ENCODE results near the gene DOCK11. TPM values are rescaled to one million over a fixed set of nuclear protein-coding genes. Genes with fewer than 3 reads are reported as not detected.

Gene DOCK11
- total and polyA plus RNA-seq, 9 of the 15 experiments (the other 6 are each of a cell fraction or from before 2014, with no cell fraction given) = 41.8 to 77.8 (median 50.9) TPM

GRCh38 chrX:118496763-118497079, 1.1 kb downstream of the DOCK11 start:
- FAIRE-seq (peak; percentile 15), DNase-seq (ENCODE audit: extremely low read depth in 1 of 4, low spot score in 3 of 4) (peak in 1 of 4 experiments; percentile 47), ATAC-seq (peak; percentile 22)
- Histone ChIP-seq H3K36me3 (ENCODE audit: control insufficient read depth, insufficient read depth, low read length) (peaks cover 26% of the 10 kb centered on the region; the same call in 2 of the 3 replicates), H3K9me3 (replicated peaks; ENCODE audit: control insufficient read depth, insufficient read depth, low read depth, low read length) (no peaks in the 10 kb centered on the region), H3K4me3 (peak overlapping the region; percentile 80), H3K9me1 (ENCODE audit: control insufficient read depth, insufficient read depth, low read length) (no peaks in the 10 kb centered on the region), H3K4me1 (replicated peaks in 1 of 2; ENCODE audit: control insufficient read depth in 2 of 2, insufficient read depth in 2 of 2, low read length in 2 of 2) (peaks cover 23 to 38% of the 10 kb centered on the region in 2 experiments), H4K20me1 (replicated peaks; ENCODE audit: control insufficient read depth, insufficient read depth, low read length) (no peaks in the 10 kb centered on the region; the same call in 1 of the 2 replicates), H3K4me2 (ENCODE audit: insufficient read depth, low read length) (peak overlapping the region; percentile 85), H2AFZ (ENCODE audit: low read depth, low read length) (peak overlapping the region; percentile 75), H3K27ac (ENCODE audit: extremely low read depth, low read depth, low read length) (peak overlapping the region; percentile 79), H3K79me2 (ENCODE audit: control insufficient read depth, insufficient read depth, low read length) (peaks cover 58% of the 10 kb centered on the region), H3K27me3 (ENCODE audit: control insufficient read depth in 2 of 2, insufficient read depth in 2 of 2, low read length in 2 of 2) (no peaks in the 10 kb centered on the region), H3K9ac (ENCODE audit: insufficient read depth in 1 of 2, low read depth in 2 of 2, low read length in 2 of 2) (peak overlapping the region; percentile 72 to 90)
- ChIA-PET CTCF (ENCODE audit: low intra/inter-chr PET ratio) (interaction anchor here (0.7 kb wide), 1 partner anchor 79 kb away, joined by 3 read pairs; no protein-coding TSS in a partner anchor), POLR2A (interaction anchor here (0.9 to 2.0 kb wide), 4 partner anchors 8 to 32 kb away, joined by 3 to 6 read pairs (median 4); no protein-coding TSS in a partner anchor)
- in situ Hi-C loops (cut with MboI) (no loop called here), intact Hi-C loops (cut with micrococcal nuclease) (loop anchor here (5.0 kb wide), 1 partner anchor 66 kb away; no protein-coding TSS in a partner anchor)
- 0 out of 2 replicates have a peak, but pooled peaks have one; percentile 11 for TF ChIP-seq ZBTB7A (IDR thresholded peaks at IDR 0.05; ENCODE audit: borderline replicate concordance, control insufficient read depth, low read depth, low read length)
- no peak for TF ChIP-seq IRF9 (tag; IDR thresholded peaks at IDR 0.05)
- no peak for TF ChIP-seq TEAD4 (IDR thresholded peaks at IDR 0.05; ENCODE audit: low read length)
- TF ChIP-seq TEAD4 (CRISPR knock-in tag; IDR thresholded peaks at IDR 0.05; ENCODE audit: borderline replicate concordance) = no peak
- TF ChIP-seq LCOR (CRISPR knock-in tag; IDR thresholded peaks at IDR 0.05) = no peak
- peak; percentile 16; the same call in 1 of the 2 replicates for TF ChIP-seq PHF21A (IDR thresholded peaks at IDR 0.05; ENCODE audit: borderline replicate concordance, low read depth)
- no TSS peak for BruUV-seq (replicated peaks)
- 2% methylated on average over 8 of the region's 13 CpGs for WGBS (ENCODE audit: insufficient coverage, low coverage, missing lambda C conversion rate)
